Esophagus mucosa (tissue), 1 donor: ENCODE data around the gene CXCL5. TPM values are rescaled to one million over a fixed set of nuclear protein-coding genes. Genes with fewer than 3 reads are reported as not detected.

Experiments
- ATAC-seq: fragments of 200-7000 bp; cut with Tn5 transposase; one replicate; pipeline ENCODE4 v1.9.1; 2020
- total RNA-seq: library from RNA; stranded (reverse); gene quantifications from one replicate; pipeline ENCODE4 v1.2.4, GENCODE V29; 2023
- donor health status: DM: yes; HTN: yes; CAD: no.

Gene CXCL5
- total RNA-seq: 0.12 TPM

DNA sequence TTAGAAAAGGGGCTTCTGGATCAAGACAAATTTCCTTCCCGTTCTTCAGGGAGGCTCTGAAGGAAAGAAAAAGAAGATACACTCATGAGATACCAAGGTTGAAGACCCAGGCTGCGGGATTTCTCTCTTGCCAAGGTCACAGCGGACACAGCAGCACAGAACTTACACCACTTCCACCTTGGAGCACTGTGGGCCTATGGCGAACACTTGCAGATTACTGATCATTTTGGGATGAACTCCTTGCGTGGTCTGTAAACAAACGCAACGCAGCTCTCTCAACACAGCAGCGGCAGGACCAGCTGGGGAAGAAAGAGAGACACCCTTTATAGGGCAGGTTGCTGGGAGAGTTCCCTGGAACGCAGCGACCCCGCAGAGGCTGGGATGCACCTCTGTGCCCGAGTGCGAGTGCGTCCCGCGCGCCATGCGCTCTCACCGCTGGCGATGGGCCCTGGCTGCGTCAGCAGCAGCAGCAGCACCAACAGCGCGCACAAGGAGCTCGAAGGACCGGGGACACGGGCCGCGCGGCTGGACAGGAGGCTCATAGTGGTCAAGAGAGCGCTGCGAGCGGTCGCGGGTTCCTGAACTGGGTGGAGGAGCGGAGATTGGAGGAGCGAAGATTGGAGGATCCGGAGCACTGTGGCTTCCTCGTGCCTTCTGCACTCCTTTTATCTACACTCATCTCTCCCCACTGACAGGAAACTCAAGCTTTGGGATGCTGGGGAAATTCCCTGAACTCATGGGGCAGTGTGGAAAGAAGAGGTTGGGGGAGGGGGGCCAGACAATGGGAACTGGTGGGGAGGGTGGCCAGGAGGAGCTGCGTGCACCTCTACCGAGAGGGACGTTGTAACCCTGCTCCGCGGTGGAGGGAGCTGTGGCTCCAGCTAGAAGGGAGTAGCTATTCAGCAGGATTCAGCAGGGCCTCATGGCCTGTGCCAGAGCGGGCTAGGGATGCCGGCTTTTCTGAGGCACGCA, at the start of gene CXCL5:
Gene CXCL5 (minus strand): TSS at position 638 of the 972 bp plus-strand sequence. CDS start 96 bp downstream, at position 542.
- peak; percentile 46 for ATAC-seq

DNA sequence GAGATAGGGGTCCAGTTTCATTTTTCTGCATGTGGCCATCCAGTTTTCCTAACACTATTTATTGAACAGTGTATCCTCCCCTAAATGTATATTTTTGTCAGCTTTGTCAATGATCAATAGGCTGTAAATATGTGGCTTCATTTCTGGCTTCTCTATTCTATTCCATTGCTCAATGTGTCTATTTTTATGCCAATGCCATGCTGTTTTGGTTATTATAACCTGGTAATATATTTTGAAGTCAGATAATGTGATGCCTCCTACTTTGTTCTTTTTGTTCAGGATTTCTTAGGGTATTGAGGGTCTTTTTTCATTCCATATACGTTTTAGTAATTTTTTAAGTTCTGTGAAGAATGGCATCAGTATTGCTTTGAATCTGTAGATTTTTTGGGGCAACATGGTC, 48.7 kb upstream of the CXCL5 start:
- ATAC-seq: no peak

DNA sequence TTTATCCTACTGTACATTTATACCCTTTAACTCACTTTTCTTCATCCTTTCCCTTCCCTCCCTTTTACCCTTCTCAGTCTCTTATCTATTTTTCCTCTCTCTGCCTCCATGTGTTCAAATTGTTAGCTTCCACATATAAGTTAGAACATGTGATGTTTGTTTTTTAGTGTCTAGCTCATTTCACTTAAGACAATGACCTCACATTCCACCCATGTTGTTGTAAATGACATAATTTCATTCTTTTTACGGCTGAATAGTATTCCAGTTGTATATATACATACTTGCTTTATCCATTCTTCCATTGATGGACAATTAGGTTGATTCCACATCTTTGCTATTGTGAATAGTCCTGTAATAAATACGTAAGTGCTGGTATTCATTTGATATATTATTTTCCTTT, 47.3 kb upstream of the CXCL5 start:
- no peak for ATAC-seq

DNA sequence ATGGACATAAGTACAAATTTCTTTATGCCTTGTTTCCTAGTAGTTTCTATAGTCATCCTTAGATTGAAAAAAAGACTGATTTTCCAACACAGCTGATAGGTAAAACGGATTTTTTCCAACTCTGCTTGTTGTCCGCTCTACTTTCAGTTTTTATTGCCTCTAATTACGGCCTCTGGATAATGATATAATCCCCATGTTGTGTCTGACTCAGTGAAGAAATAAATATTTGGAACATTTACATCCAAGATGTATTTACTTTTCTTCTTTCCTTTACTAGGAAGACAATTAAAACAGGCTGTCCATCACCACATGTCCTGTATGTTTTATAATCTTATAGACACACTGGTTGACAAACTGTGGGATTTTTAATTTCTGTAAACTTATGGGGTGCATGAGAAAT, 46.8 kb upstream of the CXCL5 start:
- ATAC-seq: no peak

DNA sequence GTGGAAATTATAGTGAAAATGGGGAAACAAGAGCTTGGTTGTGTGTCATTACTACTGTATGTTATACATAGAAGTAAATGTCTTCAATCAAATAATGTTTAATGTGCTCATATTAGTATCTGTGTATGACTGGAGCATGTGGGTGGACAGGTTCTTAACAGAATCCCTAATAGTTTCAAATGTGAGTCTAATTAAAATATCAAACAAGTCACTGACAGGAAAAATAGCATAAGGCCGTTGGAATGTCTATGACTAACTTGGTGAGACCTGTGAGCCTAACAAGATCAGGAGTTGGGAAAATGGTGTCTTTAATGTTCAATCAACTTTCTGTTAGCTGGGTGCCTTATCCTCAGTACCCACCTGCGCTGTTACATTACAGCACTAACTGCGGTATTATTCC, 46.2 kb upstream of the CXCL5 start:
- peak; percentile 72 for ATAC-seq

DNA sequence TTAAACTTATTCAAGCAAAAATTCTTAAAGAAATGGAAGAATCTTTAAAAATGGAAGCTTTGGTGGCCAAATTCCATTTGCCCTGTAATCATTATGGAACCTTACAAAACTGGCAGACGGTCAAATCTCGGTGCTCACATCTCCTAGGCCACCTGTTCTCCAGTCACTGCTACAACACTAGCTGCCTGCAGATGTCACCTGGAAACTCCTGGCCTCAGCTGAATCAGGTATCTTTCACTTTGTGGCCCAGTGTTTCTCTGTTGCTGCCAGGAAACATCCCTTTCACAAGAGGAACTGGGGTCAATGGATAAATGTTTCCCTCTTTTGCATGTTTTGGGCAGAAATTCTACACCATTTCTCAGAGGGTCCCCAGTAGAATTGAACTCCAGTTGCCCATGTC, 44.2 kb upstream of the CXCL5 start:
- no peak for ATAC-seq

DNA sequence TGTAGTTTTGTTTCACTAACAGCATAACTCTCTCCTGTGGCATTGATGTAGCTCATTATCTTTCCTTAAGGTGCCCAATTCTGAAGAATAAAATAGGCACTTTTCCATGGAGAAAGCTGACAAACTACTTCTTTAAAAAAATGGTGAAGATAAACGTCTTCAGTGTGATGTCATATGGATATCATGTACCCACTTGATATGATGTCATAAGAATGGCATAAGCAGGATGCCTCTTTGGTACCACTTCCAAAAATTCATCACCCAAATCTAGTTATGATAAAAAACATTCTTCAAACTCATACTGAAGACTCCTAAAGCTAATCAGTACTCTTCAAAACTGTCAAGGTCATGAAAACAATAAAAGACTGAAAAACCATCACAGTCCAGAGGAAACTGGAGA, 42.9 kb upstream of the CXCL5 start:
- ATAC-seq: no peak

DNA sequence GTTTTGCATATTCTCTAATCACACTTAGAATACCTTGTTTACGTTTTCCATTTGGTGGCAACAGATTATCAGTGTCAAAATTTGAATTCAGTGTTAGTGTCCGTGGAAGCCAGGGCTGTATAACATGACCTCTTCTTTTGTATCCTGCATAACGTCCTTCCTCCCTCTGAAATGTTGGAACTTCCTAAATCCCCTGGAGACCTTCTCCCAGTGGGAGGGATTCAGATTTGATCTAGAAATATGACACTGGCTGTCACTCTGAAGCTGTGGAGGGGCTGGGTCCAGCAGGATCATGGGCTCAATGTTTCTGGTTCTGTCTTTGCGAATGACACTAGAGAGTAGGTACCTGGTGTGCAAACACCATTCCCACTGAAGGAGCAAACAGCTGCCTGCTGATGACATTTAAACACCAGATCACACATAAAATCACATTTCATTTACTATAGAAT, 40.9 kb upstream of the CXCL5 start:
- ATAC-seq: no peak

DNA sequence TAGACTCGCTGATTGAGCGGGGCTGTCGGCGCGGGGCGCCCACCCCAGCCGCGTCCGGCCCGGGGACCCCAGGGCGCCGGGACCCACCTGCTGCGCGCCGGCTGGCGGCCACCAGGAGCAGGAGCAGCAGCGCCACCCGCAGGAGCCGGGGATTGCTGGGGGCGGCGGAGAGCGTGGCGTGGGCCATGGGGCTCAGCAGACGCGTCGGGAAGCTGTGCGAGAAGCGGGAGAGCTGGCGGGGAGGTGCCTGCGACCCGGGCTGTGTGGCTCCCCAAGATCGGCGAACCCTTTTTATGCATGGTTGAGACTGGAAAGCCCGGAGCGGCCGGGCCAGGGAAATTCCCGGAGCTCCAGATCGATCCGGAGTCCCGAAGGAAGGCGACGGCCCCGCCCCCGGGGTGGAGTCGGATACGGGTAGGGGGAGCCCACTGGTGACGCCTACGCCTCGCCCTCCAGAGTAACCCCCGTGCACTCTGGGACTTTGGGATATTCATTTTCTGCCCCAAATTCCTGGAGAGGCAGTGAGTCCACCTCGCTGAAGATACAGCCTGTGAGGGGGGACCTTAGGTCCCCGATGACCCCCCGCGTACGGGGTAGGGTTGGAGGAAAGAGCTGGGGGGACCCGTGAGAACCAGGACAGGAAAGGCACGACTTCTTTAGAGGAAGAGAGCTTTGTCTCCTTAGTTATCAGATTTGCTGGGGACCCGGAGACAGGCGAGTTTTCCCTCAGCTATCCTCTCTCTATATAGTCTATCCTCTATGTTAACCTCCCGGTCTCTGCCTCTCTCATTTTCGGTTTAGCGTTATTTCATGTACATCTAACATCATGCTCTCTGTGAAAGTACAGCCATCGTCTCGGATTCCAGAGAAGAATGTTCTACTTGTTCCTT, 40.2 kb upstream of the CXCL5 start, which contains the start of gene CXCL3:
Gene CXCL3 (minus strand): TSS at position 265 of the 890 bp plus-strand sequence. CDS start 78 bp downstream, at position 187.
- peak; percentile 83 for ATAC-seq

DNA sequence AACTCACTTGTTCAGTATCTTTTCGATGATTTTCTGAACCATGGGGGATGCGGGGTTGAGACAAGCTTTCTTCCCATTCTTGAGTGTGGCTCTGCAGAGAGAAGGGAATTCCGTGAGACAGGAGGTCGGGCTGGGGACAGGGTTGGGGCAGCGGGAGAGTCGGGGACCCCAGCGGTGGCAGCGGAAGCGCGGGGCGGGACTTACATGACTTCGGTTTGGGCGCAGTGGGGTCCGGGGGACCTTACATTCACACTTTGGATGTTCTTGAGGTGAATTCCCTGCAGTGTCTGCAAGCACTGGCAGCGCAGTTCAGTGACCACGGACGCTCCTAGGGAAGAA, 39.6 kb upstream of the CXCL5 start:
- ATAC-seq: no peak

DNA sequence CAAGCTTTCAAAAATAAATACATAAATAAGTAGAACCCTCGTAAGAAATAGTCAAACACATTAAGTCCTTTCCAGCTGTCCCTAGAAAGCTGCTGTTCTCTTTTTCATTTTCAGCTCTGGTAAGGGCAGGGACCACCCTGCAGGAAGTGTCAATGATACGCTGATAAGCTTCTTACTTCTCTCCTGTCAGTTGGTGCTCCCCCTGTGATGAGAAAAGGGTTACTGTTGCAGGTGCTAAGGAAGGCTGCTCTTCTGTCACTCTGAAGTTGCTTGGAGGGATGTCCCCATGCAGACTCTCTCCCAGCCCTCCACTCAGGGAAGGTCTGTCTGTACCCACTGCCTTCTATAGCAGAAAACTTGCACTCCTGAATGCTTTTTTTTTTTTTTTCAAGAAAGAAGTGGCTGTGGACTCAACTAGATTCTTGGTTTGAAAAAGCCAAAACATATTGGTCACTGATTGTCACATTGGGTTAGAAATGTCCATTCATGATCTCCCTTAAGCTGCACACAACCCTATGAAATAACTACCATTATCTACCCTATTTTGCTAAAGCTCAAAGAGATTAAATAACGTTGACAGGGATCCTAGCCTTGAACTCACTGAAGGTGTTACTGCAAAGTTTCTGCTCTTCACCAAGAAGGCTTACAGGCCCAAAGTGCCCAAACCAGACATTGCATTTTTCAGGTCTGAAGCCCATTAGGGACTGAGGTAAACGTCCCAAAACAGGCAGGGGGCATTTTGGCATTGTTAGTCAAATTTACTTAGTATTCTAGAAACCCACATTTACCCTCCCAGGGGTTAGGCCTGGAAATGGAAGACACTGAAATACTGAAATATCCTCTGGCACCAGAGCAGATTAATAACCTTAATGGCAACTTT, 38.8 kb upstream of the CXCL5 start:
- ATAC-seq: no peak

DNA sequence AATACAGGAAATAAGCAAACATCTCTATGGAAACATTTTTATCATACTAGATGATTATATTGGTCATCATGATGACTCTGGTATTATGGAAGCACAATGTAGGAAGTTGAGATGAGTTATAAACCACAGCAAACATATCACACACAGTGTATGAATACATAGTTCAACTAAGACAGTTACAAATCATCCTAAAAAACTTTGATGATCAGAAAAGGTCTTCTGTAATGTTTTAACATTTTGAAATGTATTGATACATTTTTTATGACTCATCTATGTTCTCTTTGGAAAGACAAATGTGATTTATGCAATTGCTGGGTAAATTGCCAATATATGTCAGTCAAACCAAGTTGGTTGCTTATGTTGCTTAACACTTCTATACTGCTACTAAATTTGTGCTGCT, 35.3 kb upstream of the CXCL5 start:
- ATAC-seq: no peak

DNA sequence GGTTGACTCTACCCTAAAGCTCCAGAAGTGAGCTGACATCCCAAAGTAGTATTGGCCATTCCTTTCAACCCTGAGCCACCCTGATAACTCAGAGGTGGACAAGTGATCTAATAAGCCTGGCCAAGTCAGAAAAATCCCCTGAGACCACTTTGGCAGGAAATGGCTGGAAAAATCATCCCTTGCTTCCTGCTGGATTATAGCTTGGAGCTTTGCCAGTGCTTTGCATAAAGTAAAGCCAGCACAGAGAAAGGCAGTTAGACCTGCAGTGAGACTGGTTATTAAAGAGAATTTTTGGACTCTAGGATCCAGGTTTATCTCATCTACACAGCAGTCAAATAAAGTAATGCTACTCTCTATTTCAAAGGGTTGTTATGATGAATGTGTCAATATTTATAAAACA, 33.6 kb upstream of the CXCL5 start:
- no peak for ATAC-seq

DNA sequence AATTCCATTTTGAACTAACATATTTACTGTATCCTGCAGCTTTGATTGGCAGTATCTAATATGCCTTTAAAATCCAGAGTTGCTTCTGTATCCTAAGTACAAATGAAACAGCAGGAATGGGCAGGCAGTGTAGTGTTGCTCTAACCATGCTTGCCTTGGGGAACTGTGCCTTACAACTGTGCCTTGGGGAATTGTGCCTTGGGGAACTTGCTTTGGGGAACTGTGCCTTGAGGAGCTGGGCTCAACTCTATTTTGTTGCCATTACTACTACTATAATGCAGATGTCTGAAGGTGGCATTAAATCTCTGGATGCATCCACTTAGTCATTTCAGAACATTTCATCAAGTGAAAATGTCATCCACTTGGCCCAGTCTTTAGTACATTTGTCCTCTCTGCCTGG, 33.1 kb upstream of the CXCL5 start:
- ATAC-seq: no peak

DNA sequence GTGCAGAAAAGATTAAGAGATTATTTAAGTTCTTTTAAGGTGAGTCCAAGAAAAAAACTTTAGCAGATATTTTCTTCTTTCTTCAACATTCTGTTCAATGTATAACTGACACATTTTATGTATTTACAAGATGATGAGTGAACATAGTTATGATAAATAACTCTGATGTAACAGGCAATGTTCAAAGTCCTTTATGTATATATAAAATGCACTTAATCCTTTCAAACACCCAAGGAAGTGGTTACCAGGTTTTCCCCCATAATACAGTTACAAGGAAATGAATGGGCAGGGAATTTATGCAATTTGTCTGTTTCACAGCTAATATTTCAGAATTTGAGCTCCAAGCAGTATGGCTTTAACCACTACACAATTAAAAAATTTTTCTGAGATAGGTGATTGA, 31.8 kb upstream of the CXCL5 start:
- ATAC-seq: no peak

DNA sequence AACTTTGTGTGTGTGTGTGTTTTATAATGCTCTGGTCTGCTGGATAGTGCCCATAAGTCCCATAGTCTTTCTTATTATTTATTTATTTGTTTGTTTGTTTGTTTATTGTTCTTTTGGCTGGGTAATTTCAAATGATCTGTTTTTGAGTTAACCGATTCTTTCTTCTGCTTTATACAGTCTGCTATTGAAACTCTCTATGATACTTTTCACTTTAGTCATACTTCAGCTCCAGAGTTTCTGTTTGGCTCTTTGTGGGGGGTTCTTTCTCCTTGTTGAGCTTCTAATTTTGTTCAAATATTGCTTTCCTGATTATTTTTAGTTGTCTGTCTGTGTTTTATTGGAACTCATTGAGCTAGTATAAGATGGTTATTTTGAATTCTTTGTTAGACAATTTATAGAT, 30.0 kb upstream of the CXCL5 start:
- no peak for ATAC-seq

DNA sequence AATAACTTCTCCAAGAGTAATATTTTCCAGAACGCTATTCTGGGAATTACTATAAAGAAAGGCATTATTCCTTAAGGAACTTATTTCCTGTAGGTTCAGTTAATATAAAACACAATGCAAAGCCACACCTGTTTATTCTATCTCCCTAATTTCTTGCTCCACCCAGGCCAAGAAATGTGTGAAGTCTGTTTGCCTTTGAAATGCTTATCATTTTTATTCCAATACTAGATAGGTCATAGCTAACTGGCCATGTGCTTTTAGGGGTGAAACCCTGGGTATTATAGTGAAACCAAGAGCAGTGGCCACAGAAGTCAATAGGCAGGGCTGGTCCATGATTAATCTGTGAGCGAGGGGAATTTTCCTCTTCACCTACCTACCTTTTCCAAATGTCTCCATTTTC, 25.2 kb upstream of the CXCL5 start:
- ATAC-seq: no peak

DNA sequence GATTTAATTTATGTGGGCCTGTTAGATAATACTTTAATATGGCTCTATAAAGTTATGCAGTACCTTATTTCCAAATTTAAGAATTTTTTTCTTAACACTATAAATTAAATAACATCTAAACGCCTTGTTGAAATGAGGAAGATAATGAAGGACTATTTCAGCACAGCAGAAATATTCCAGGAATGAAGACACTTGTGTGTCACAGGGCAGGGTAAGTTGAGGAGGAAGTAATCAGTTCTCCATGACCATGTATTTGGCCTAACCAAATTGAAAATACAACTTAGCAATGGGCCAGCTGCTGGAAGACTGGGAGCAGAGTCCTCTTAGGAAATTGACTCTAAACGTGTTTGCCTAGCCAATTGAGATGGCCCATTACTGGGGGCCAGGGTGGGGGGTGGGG, 23.1 kb upstream of the CXCL5 start:
- ATAC-seq: no peak

DNA sequence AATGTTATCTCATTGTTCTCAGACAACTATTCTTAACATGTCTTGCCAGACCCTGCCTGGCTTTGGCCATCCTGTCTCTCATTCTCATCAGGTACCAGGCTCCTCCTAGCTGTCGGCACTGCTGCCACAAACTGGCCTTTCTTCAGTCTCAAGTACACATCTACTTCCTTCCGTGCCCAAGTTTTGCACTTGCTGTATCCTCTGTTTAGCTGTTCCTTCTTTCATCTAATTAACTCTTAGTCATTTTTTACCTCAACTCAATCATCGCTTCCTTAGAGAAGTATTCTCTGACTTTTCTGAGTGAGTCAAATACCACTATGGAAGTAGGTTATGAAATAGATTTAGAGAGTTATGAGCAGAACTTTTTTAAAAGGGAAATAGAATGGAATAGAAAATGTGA, 20.3 kb upstream of the CXCL5 start:
- ATAC-seq: no peak

DNA sequence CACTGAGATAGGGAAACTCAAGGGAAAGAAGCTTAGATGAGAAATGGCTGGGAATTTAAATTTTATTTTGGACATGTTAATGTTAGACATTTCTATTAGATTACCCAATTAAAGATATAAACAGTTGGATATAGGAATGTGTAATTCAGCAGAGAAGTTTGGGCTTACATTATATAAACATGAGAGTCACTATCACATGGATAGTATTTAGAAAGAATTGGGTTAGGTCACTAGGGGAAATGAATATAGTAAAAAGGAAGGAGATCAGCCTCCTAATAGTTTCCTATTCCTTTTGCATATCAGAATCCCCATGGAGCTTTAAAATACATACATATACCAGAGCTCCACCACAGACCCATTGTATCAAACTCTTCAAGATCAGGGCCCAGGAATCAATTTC, 19.6 kb upstream of the CXCL5 start:
- ATAC-seq: no peak

DNA sequence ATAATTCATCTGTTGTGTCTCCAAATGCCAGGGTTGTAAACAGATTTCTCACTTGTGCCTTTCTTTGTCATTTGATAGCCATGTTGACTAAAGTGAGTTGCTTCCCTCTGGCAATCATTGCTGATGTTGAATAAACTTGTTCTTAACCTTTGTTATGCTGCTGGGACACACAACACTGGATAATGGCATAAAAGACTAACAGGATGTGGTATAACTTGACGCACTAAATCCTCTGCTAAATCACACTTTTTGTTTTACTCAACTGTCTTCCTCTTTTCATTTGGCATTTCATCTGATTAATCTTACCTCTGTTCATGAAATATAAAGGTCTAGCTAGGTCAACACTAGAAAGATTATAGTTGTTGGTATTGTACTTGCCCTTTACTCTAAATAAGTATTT, 17.6 kb upstream of the CXCL5 start:
- ATAC-seq: no peak

DNA sequence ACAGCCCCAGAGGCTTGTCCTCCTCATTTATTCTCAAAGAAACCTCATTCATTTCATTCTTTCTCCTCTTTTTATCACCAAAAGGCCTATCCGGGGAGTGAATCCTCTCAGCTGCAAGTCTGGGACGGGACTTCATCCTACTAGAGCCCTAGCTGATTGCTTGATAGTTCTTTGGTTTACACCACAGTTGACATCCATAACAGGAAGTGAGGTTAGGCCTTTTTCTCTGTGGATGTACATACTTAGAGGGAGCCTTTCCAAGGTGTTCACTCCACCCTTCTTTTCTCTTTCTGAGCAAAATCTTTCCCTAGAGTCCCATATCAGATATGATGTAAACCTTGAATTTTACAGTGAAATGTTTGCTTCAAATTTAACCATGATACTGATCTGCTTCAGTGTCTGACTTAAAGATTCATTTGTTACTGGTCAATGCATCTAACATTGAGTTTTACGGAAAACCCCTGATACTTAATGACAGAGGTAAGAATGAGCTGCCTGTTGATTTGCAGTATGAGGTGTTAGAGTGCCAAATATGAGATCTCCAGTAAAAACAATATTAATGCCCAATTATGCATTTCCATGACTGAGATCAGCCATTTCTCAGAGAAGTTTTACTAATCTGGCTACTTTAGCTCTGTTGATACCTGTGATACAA, 16.8 kb upstream of the CXCL5 start:
- ATAC-seq: no peak
